ENCODE data around the gene HLA-A.

The HLA-A gene

DNA sequence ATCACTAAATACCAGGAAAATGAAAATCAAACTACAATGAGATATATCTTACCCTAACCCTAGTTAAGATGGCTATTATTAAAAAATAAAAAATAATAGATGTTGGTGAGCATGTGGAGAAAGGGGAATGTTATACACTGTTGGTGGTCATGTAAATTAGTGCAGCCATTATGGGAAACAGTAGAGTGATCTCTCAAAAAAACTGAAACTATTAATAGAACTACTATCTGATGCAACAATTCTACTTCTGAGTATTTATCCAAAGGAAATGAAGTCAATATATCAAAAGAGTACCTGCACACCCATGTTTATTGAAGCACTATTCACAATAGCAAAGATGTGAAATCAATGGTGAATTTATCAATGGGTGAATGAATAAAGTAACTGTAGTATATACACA lies 48.6 kb downstream of the HLA-A start:
- DNase-seq: no peak

DNA sequence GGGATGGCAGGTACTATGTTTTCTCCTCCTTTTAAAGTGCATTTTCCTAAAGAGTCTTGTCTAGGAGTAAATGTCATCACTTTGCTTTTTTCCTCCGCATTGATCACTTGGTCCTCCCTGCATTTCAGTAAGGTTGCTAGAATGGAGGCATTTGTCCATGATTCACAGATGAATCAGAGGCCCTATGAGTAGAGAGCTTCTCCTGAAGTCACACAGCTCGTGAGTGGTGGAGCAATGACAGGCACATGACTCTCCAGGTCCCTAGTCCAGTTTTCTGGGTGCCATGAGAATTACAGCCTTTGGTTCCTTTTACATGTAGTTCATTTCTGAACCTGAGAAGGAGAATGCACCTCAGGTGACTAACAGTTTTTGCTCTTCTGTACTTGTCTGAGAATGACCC lies 50.5 kb downstream of the HLA-A start:
- no peak for DNase-seq

DNA sequence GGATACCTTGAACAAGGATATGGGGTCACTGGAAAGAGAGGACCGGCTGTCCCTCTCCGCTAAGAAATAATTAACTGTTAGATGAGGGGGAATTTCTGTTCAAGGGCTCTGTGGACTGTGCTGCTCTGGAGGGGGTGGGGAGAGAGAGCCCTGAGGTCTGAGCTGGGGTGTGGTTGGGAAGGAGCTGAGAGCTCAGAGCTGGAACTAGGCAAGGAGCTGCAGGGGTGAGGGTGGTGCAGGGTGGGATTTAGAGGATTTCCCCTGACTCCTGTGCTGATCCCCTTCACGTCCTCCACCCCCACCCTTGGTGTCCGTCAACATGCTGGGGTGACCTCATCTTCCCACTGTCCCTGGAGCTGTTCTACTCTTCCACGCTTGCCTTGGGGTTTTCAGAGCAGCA lies 52.5 kb downstream of the HLA-A start:
- no peak for DNase-seq

DNA sequence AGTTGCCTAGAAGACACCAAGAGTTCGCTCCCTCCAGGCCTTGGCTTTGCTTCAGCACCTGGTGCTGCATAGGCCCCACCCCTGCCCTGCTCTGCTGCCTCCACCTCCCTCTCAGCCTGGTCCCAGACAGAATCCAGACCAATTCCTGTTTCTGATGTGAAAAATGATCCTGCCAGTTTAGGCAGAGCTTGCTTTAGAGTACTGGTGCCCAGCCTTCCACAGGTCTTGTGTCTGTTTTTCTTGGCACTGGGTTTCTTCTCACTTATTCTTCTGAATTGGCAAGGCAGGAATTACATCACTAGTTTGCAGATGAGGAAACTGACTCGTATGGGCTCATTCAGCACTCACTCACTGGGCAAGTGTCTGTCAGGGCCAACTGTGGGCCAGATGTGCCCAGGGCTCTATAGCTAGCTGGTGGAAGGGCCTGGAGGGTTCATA lies 53.0 kb downstream of the HLA-A start:
- no peak for DNase-seq
